SK-N-SH treated with all-trans-retinoic acid at 6 μM for 48 hours (cell line): ENCODE data around the gene PLEKHG5.

Experiments used
- ATAC-seq: fragments of 200-7000 bp; cut with Tn5 transposase; 3 replicates; pipeline ENCODE4 v1.9.1; 2020; ENCODE audit warnings: mild to moderate bottlenecking, moderate library complexity
- ARNTL ChIP-seq: fragments of 450-650 bp; formaldehyde crosslinking; IDR thresholded peaks from 2 replicates; pipeline ENCODE4 v1.5.0; 2020; ENCODE audit warnings: low read depth, mild to moderate bottlenecking, moderate library complexity, borderline replicate concordance
- BACH2 ChIP-seq: fragments of 250-450 bp; sonication (Bioruptor Pico); IDR thresholded peaks from 2 replicates; pipeline ENCODE4 v1.9.0; 2021; ENCODE audit warnings: mild to moderate bottlenecking, borderline replicate concordance
- CREB5 ChIP-seq: fragments of 250-450 bp; sonication (Bioruptor Pico); IDR thresholded peaks from 2 replicates; pipeline ENCODE4 v1.5.1; 2020; ENCODE audit warnings: low read depth, mild to moderate bottlenecking, moderate library complexity
- CSDC2 ChIP-seq: fragments of 250-450 bp; sonication (Bioruptor Pico); IDR thresholded peaks from 2 replicates; pipeline ENCODE4 v1.5.0; 2020; ENCODE audit warnings: mild to moderate bottlenecking, moderate library complexity
- CSRNP3 ChIP-seq: fragments of 250-450 bp; sonication (Bioruptor Pico); IDR thresholded peaks from 2 replicates; pipeline ENCODE4 v1.5.1; 2021; ENCODE audit warnings: mild to moderate bottlenecking, moderate library complexity
- ESRRG ChIP-seq: fragments of 250-450 bp; sonication (Bioruptor Pico); IDR thresholded peaks from 2 replicates; pipeline ENCODE4 v1.6.1; 2021; ENCODE audit warnings: mild to moderate bottlenecking
- GLIS3 ChIP-seq: fragments of 250-450 bp; sonication (Bioruptor Pico); IDR thresholded peaks from 2 replicates; pipeline ENCODE4 v1.5.0; 2020; ENCODE audit warnings: mild to moderate bottlenecking, moderate library complexity
- ISL1 ChIP-seq: fragments of 250-450 bp; sonication (Bioruptor Pico); IDR thresholded peaks from 2 replicates; pipeline ENCODE4 v2.1.2; 2022; ENCODE audit warnings: mild to moderate bottlenecking, moderate library complexity
- OSR1 ChIP-seq: fragments of 250-450 bp; sonication (Bioruptor Pico); IDR thresholded peaks from 2 replicates; pipeline ENCODE4 v1.8.0; 2022; ENCODE audit warnings: moderate library complexity, mild to moderate bottlenecking, inconsistent platforms
- PPARA ChIP-seq: fragments of 250-450 bp; sonication (Bioruptor Pico); IDR thresholded peaks from 2 replicates; pipeline ENCODE4 v1.5.0; 2020; ENCODE audit warnings: mild to moderate bottlenecking, borderline replicate concordance
- RARB ChIP-seq: fragments of 250-450 bp; sonication (Bioruptor Pico); IDR thresholded peaks from 2 replicates; pipeline ENCODE4 v1.8.0; 2021; ENCODE audit warnings: mild to moderate bottlenecking, moderate library complexity
- SNAI2 ChIP-seq: fragments of 250-450 bp; sonication (Bioruptor Pico); IDR thresholded peaks from 2 replicates; pipeline ENCODE4 v1.5.0; 2020; ENCODE audit warnings: mild to moderate bottlenecking, moderate library complexity
- TCF4 ChIP-seq: fragments of 250-450 bp; sonication (Bioruptor Pico); IDR thresholded peaks from 2 replicates; pipeline ENCODE4 v1.8.0; 2021; ENCODE audit warnings: mild to moderate bottlenecking, moderate library complexity, borderline replicate concordance
- TOX ChIP-seq: fragments of 250-450 bp; sonication (Bioruptor Pico); IDR thresholded peaks from 2 replicates; pipeline ENCODE4 v1.8.0; 2021; ENCODE audit warnings: mild to moderate bottlenecking, moderate library complexity, borderline replicate concordance
- TSHZ2 ChIP-seq: fragments of 250-450 bp; sonication (Bioruptor Pico); IDR thresholded peaks from 2 replicates; pipeline ENCODE4 v1.5.0; 2020; ENCODE audit warnings: mild to moderate bottlenecking, moderate library complexity
- ZC3H10 ChIP-seq: fragments of 250-450 bp; sonication (Bioruptor Pico); IDR thresholded peaks from 2 replicates; pipeline ENCODE4 v1.5.1; 2021; ENCODE audit warnings: mild to moderate bottlenecking, moderate library complexity
- ZFP3 ChIP-seq: fragments of 250-450 bp; sonication (Bioruptor Pico); IDR thresholded peaks from 2 replicates; pipeline ENCODE4 v1.5.0; 2020; ENCODE audit warnings: mild to moderate bottlenecking, moderate library complexity
- ZFP30 ChIP-seq: fragments of 450-650 bp; formaldehyde crosslinking; IDR thresholded peaks from 2 replicates; pipeline ENCODE4 v1.5.0; 2022; ENCODE audit warnings: mild to moderate bottlenecking, moderate library complexity
- ZNF565 ChIP-seq: fragments of 450-650 bp; formaldehyde crosslinking; conservative IDR thresholded peaks from 2 replicates; pipeline ENCODE4 v1.5.0; 2020; ENCODE audit warnings: low read depth, mild to moderate bottlenecking, moderate library complexity
- ZNF70 ChIP-seq: fragments of 450-650 bp; formaldehyde crosslinking; IDR thresholded peaks from 2 replicates; pipeline ENCODE4 v1.5.0; 2020; ENCODE audit warnings: mild to moderate bottlenecking, moderate library complexity
- ZNF8 ChIP-seq: fragments of 450-650 bp; formaldehyde crosslinking; IDR thresholded peaks from 2 replicates; pipeline ENCODE4 v1.5.0; 2020; ENCODE audit warnings: mild to moderate bottlenecking, moderate library complexity
- TF ChIP-seq, protein P1 (sequence below): fragments of 250-450 bp; sonication (Bioruptor Pico); IDR thresholded peaks from 2 replicates; pipeline ENCODE4 v1.8.0; 2021; ENCODE audit warnings: low read depth, mild to moderate bottlenecking, moderate library complexity, borderline replicate concordance

Gene PLEKHG5

DNA sequence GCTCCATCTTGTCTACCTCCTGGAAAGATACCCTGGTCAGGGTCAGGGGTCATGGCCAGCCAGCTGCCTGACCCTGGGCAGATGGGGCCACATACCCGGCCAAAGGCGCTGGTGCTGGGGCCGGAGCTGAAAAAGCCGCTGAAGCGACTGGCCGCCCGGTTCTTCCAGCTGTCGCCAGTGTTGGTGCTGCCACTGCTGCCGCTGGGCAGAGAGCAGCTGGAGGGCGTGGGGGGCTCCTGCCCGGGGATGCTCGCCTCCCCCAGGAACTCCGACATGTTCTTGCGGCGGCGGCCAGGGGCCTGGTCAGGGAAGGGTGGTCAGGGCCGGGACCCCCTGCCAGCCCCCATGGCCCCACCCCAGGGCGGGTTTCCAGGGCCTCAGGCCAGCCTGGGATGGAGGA is 18.3 kb downstream of the PLEKHG5 start:
- ATAC-seq = no peak
- TF ChIP-seq ZNF8 (CRISPR knock-in tag) (no peak), ZNF70 (CRISPR knock-in tag) (no peak), TSHZ2 (CRISPR knock-in tag) (no peak), SNAI2 (CRISPR knock-in tag) (no peak), TCF4 (CRISPR knock-in tag) (no peak)

GRCh38 chr1:6472391-6472790 is 19.1 kb downstream of the PLEKHG5 start:
- no peak for ATAC-seq
- TF ChIP-seq CSDC2 (CRISPR knock-in tag) = no peak

- TF ChIP-seq GLIS3 (CRISPR knock-in tag) (no peak), ZC3H10 (no peak), TOX (CRISPR knock-in tag) (no peak), RARB (CRISPR knock-in tag) (no peak), CREB5 (no peak), TCF4 (CRISPR knock-in tag) (no peak)
- TF ChIP-seq, protein P1, sequence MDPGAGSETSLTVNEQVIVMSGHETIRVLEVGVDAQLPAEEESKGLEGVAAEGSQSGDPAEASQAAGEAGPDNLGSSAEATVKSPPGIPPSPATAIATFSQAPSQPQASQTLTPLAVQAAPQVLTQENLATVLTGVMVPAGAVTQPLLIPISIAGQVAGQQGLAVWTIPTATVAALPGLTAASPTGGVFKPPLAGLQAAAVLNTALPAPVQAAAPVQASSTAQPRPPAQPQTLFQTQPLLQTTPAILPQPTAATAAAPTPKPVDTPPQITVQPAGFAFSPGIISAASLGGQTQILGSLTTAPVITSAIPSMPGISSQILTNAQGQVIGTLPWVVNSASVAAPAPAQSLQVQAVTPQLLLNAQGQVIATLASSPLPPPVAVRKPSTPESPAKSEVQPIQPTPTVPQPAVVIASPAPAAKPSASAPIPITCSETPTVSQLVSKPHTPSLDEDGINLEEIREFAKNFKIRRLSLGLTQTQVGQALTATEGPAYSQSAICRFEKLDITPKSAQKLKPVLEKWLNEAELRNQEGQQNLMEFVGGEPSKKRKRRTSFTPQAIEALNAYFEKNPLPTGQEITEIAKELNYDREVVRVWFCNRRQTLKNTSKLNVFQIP = no peak
- TF ChIP-seq, all 23 proteins: peak for 0
- ATAC-seq = no peak
Observed at GRCh38 chr1:6471970-6472368, 19.5 kb downstream of the PLEKHG5 start.

DNA sequence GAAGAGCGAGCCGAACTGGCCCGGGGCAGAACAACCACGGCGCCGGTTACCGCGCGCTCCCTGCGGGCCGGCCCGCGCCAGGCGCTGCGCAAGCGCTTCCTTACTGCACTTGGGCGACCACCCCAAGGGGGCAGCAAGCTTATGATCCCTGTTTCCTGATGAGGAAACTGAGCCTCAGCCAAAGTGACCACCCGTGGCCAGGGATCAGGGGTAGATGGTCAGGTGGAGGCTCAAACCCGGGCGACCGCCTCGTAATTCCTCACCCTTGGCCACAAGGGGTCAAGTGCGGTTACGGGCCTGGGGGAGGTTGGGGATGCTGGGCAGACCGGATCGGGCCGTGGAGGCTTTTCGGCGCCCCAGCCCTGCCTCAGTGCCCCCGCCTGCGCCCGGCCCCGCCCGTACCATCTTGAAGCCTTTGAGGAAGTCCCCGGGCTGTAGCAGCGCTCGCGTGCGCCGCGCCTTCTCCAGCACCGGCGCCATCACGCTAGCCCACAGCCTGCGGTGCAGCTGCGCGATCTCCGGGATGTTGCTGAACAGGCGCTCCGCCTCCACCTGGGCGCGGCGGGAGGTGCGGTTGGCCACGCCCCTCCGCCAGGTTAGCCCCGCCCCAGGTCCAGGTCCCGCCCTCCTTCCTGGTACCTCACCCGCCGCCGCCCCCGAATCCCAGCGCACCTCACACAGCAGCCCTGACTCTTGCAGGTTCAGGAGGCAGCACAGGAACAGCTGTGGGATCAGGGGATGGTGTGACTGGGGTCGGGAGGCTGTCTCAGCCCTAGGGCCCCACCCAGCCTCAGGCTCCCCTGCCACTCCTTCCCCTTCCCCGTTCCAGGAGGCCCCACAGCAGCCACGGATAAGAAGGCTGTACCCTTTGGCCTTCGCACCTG is 20.1 kb downstream of the PLEKHG5 start:
- TF ChIP-seq ZNF8 (CRISPR knock-in tag) (no peak), SNAI2 (CRISPR knock-in tag) (no peak), ISL1 (no peak), ZFP30 (no peak), TCF4 (CRISPR knock-in tag) (no peak), ZFP3 (no peak), ARNTL (no peak), CREB5 (no peak), ZNF70 (CRISPR knock-in tag) (no peak), ZNF565 (CRISPR knock-in tag) (no peak), ZC3H10 (no peak), PPARA (no peak), TOX (CRISPR knock-in tag) (no peak), GLIS3 (CRISPR knock-in tag) (no peak), OSR1 (CRISPR knock-in tag) (no peak), CSRNP3 (CRISPR knock-in tag) (no peak), ESRRG (CRISPR knock-in tag) (no peak), BACH2 (CRISPR knock-in tag) (no peak), CSDC2 (CRISPR knock-in tag) (no peak)
- TF ChIP-seq, protein P1 = no peak
- no peak for ATAC-seq
